ENCODE results near the gene CCBE1.

DNA sequence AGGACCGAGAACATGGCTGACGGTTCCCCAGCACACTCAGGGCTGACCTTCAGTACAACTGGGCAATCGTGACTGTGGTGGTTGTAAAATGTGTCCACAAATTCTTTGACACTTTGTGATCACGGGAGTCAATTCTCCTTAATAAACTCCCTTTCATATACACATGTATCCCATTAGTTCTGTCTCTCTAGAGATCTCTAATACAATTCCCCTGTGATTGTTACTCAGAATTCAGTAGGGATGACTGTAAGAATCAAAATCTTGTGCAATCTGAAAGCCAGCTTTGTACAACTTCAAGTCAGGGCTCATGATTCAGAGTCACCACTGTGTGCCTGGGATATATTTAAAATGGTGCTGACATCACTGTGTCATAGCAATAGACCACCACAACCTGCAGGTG is 248.7 kb downstream of the CCBE1 start:
- TF ChIP-seq REST (IDR thresholded peaks at IDR 0.05; ENCODE audit: insufficient read depth in 1 of 2, low read depth in 2 of 2, low read length in 2 of 2) (no peak), TAF1 (IDR thresholded peaks at IDR 0.05; ENCODE audit: borderline replicate concordance, insufficient read depth, low read length) (no peak), POLR2AphosphoS5 (IDR thresholded peaks at IDR 0.05; ENCODE audit: low read depth, low read length) (no peak), SIN3A (IDR thresholded peaks at IDR 0.05; ENCODE audit: borderline replicate concordance, insufficient read depth, low read length) (no peak), FOXP2 (optimal IDR thresholded peaks at IDR 0.05; ENCODE audit: borderline replicate concordance, extremely low read depth, extremely low read length, insufficient read depth) (no peak)

Measured in PFSK-1 (cell line).